ENCODE results near the gene ADPRHL1.
"Not testable (repeated sequence)": the region's sequence is repeated elsewhere in the genome, so short reads cannot be mapped to it uniquely, and the experiment has no call there.

The ADPRHL1 gene

DNA sequence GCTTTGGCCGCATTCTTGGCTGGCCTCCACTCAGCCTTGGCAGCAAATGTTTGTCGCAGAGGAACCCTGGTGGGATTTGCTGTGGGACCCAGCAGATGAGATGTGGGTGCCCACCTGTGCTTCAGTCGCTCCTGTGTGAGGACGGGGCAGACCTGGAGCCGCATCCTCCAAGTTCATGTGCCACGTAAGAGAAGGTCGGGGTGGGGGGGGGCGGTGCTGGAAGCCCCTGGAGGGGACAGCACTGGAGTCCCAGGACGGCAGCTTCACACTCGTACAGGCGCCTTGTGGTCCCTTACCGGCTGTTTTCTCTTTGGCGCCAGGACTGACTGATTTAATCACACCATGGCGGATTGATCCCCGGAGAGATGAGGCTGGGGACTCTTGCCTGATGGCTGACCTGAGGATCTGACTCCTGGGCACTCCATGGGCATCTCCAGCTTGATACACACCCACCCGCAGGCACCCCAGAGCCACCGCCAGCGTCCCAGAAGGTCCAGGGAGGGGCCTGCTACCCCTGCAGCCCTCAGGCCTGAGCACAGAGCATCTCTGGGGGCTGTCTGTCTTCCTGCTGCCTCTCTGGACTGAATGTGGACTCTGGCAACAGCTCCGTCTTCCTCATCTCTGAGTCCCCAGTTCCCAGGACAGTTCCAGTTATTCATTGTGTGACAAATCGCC lies 79.3 kb downstream of the ADPRHL1 start:
- DNase-seq (ENCODE audit: low read depth in 1 of 2, low spot score in 1 of 2), result no peak

DNA sequence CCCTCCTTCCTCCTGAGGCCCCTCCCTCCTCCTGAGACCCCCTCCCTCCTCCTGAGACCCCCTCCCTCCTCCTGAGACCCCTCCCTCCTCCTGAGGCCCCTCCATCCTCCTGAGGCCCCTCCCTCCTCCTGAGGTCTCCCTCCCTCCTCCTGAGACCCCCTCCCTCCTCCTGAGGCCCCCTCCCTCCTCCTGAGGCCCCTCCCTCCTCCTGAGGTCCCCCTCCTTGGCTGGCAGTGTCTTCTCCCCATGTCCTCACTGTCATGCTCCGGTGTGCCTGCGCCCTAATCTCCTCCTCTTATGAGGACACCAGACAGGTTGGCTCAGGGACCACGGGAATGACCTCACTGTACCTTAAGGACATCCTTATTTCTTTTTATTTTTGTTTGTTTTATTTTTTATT lies 81.6 kb downstream of the ADPRHL1 start:
- DNase-seq (ENCODE audit: low read depth in 1 of 2, low spot score in 1 of 2), result not testable (repeated sequence)

DNA sequence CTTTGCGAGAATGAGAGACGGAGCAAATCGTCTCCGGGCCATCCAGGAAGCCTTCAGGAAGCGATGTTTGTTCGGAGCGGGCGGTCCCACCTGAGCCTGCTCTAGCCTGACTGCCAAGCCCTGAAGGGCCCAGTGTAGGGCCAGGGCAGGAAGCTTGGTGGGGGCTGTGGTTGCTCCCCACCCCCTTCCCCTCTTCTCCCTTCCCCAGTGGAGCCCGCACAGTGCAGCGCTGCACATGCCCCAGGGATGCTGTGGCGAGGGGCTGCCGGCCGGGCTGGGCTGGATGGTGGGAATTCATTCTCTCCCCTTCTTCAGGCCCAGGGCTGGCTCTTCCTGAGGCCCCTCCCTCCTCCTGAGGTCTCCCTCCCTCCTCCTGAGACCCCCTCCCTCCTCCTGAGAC lies 82.2 kb downstream of the ADPRHL1 start:
- no peak for DNase-seq (ENCODE audit: low read depth in 1 of 2, low spot score in 1 of 2)

DNA sequence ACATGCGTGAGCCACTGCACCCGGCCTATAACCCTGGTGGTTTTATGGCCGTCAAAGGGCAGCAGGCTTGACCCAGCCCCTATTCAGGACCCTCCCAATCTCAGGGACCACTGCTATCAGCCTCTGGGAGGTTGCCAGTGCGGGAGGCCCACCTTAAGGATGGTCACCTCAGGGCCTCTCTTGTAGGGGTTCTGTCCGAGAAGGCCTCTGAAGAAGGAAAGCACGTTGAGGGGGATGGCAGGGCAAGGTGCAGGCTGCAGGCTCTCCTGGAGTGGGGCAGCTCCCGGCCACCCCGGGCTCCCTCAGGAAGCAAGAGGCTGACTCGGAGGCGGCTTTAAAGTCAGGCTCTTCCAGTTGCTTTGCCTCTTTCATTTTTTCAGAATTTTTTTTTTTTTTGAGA lies 83.4 kb downstream of the ADPRHL1 start:
- no peak for DNase-seq (ENCODE audit: low read depth in 1 of 2, low spot score in 1 of 2)

DNA sequence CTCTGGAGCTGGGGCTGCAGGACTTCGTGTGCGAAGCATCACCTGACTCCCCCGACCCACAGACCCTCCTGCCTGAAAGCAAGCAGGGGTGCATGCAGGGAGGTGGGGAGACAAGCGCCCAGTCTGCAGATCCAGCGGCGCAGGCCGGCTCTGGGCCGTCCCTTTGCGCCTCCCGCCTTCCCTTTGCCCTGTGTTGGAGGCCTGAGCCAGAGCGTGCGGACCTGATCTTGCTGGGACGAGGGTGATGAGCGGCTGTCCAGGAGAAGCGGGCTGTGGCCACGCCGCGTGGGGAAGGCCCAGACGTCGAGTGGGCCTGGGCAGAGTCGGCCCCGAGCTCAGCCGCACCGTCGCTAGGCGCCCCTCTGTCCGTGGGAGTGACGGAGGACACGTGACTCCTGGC lies 84.1 kb downstream of the ADPRHL1 start:
- no peak for DNase-seq (ENCODE audit: low read depth in 1 of 2, low spot score in 1 of 2)

DNA sequence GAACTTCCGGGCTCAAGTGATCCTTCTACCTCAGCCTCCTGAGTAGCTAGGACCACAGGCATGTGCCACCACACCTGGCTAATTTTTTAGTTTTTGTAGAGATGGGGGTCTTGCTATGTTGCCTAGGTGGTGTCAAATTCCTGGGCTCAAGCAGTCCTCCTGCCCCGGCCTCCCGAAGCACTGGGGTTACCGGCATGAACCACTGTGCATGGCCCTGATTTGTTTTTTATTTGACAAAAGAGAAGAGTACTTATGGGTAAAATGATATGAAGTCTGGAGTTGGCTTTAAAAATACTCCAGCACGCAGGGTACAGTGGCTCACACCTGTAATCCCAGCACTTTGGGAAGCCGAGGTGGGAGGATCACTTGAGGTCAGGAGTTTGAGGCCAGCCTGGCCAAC lies 84.9 kb downstream of the ADPRHL1 start:
- DNase-seq (ENCODE audit: low read depth in 1 of 2, low spot score in 1 of 2), result not testable (repeated sequence)

DNA sequence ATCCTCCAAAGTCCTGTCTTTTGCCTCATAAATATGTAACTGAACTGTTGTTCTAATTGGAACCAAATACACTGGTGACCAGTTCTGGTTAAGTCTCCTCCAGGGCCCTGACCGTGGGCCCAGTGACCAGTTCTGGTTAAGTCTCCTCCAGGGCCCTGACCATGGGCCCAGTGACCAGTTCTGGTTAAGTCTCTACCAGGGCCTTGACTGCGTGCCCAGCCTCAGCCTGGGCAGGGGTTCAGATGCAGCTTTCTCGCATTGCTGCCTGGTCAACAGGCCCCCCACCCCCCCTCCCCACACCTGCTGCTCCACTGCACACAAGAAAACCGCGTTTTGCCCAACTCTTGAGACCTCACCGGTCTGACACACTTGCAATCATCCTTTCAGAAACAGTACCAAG lies 85.5 kb downstream of the ADPRHL1 start:
- no peak for DNase-seq (ENCODE audit: low read depth in 1 of 2, low spot score in 1 of 2)

DNA sequence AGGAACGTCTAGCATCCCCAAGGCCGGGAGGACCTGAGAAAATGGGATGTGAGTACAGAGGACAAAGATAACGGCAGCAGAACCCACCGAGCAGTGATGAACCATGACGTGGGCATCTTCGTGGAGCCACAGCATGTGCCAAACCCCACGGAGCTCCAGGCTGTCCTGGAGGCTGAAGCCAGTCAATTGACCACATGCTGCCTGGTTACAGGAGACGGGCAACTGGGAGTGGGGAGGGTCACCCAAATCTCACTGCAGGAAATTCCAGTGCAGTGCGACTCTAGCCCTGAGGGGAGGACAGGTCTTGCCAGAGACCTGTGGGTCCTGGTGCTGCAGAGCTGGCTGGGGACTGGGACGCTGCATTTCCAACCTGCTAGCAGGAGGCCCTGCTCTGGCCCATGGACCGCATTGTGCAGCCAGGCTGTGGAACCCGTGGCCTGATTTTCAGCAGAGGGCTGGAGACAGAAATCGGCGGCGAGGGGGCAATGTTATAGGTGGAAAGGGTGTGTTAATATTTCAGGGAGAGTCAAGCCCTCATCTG lies 86.2 kb downstream of the ADPRHL1 start:
- DNase-seq (ENCODE audit: low read depth in 1 of 2, low spot score in 1 of 2), result no peak

DNA sequence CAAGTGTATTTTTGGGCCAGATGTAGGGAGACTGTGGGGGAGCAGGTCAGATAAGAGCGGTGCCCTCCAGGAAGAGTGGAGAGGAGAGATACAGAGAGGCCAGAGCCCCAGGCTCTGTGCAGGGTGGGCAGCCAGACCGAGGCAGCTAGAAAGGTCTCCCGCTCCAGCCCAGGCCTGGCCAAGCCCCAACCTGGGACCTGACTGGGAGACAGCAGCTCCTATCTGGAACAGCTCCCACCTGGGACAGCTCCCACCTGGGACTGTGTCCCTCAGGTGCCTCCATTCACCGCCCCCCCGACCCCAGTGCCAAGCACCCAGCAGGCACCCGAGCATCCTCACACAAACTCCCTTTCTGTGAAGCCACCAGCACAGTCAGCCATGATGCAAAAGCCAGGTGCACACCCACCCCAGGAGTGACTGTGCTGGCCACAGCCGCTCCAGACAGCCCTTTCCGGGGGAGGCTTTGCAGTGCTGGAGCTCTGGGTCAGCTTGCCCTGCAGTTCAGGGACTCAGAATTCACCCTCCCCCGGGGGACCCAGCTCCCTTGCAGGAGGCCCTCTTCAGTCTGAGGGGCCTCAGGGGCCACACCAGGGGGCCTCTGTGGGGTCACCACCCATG lies 87.2 kb downstream of the ADPRHL1 start:
- DNase-seq (ENCODE audit: low read depth in 1 of 2, low spot score in 1 of 2), result no peak

DNA sequence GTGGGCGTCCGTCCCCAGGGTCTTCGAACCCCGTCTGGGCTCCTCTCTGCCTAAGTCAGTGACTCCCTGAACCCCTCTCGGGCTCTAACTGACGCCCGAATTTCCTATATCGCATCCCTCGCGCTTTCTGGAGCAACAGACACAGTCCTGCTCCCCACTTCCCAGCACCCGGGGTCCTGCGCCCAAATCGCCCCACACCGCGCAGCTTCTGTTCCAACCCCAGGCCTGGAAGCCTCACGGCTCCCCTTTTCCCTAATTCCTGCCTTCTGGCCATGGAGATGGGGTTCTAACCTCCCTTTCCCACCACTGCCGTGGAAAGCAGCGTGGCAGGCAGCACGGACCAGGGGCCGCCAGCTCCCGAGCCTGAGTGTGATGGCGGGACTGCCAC lies 87.7 kb downstream of the ADPRHL1 start:
- DNase-seq (ENCODE audit: low read depth in 1 of 2, low spot score in 1 of 2), result no peak

DNA sequence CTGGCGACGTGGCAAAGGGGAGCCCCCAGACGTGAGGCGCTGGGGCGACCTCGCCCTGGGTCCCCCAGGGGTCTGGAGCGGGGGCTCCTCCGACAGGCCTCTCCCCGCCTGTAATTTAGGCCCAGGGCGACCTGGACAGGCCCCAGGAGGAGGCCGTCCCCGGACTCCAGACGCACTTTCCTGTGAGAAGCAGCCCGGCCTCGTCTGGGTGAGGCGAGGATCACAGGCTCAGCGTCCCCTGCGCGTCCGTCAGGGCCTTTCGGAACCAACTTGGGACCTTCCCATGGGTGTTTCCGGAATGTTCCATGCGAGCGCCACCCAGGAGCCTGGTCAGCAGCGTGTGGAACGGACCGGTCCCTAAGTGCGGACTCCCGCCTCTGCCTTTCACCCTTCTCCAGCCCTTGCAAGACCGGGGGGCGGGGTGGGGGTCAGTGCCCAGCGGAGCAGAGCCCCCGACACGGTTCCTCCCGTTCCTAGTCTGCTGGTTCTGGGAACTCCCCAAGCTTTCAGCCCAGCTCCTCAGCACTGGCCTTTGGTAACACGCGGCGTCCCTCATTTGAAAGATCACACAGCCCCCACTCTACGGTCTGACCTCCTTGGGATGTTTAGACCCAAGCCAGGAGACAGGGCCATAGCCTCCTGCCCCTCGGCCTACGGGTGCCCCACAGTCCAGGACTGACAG lies 88.2 kb downstream of the ADPRHL1 start:
- DNase-seq (ENCODE audit: low read depth in 1 of 2, low spot score in 1 of 2), result no peak

DNA sequence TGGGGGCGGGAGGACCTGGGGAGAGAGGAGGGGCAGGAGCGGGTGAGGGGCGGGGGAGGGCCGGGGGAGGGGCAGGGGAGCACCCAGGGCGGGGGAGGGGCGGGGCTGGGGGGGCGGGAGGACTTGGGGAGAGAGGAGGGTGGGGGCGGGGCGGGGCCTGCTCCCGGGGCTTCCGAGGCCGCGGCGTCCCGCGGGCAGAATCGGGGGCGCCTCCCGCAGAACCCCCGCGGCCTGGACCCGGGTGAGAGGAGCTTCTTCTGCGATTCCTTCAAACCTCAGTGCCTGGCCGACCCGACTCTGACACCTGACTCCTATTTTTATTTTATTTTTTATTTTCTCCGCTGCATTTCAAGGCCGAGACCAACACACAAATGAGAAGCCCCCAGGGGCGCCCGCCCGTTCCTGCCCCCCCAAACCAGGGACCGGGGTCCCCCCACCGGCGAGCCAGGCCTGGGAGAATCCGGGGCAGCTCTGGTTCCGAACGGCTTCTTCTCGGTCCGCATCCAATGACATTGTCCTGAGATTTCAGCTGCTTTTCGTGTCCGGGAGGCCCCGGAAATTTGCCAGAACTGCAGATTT lies 88.9 kb downstream of the ADPRHL1 start:
- DNase-seq (ENCODE audit: low read depth in 1 of 2, low spot score in 1 of 2), result no peak

DNA sequence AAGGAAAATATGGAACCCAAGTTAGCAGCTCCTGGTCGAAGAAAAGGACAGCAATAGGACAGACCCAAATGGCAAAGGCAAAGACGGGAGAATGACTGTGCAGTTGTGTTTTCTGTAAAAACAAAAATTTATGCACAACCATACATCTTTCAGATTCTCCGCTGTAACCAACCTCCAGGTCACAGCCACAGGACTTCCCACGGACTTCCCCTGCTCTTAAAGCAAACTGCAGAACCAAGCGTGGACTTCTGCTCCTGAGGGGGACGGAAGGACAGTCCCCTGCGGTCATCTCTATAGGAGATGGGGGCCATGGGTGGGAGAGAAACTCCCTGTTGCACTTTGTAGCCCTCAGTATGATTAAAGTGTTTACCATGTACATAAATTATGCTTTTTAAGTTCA lies 91.9 kb downstream of the ADPRHL1 start:
- no peak for DNase-seq (ENCODE audit: low read depth in 1 of 2, low spot score in 1 of 2)

DNA sequence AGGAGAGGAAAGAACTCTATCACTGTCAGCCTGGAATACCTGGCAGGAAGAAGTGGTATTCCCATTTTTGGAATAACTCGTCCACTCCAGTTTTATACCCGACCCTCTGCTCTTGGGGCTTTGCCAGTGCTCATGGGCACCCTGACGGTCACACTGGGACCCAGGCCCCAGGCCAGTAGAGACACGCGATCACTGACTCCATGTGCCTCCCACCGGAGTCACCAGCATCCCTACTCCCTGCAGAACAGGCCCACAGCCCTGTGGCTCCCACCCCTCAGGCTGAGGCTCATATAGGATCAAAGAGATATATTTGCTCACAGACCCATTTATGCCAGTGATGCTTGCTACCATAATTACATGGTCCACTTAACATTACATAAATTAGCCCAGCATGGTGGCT lies 92.8 kb downstream of the ADPRHL1 start:
- DNase-seq (ENCODE audit: low read depth in 1 of 2, low spot score in 1 of 2), result no peak

DNA sequence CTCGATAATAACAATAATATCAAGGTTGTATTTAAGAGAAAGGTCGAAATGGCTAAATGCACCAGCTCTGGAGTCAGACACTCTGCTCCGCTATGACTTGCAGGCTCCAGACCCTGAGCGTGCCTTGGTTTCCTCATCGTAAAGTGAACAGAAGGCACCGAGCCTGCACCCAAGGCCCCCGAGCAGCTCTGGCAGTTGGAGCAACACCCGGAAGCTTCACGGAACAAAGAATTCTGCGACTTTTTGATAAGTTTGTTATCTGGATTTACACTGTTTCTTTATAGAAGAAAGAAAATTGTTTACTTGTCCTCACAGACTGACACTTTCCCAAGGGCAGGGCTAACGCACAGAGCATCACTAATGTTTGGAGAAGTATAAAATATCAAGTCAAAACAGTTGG lies 93.7 kb downstream of the ADPRHL1 start:
- DNase-seq (ENCODE audit: low read depth in 1 of 2, low spot score in 1 of 2), result no peak

DNA sequence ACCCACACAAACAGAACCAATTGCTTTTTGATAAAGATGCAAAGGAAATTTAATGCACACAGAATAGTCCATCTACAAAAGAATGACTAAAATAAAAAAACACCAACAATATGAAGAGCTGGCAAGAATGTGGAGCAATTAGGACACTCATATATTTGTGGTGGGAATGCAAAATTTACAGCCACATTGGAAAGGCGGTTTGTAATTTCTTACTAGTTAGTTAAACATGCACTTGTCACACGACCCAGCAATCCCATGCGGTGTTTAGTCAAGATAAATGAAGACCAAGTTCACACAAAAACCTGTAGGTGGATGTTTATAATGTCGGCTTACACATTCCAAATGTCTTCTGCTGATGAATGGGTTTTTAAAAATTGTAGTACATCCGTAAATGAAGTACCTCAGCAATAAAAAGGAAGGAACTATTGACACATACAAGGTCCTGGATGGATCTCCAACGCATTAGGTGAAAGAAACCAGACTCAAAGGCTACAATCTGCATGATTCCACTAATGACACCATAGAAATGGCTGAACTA lies 94.6 kb downstream of the ADPRHL1 start:
- DNase-seq (ENCODE audit: low read depth in 1 of 2, low spot score in 1 of 2), result no peak

DNA sequence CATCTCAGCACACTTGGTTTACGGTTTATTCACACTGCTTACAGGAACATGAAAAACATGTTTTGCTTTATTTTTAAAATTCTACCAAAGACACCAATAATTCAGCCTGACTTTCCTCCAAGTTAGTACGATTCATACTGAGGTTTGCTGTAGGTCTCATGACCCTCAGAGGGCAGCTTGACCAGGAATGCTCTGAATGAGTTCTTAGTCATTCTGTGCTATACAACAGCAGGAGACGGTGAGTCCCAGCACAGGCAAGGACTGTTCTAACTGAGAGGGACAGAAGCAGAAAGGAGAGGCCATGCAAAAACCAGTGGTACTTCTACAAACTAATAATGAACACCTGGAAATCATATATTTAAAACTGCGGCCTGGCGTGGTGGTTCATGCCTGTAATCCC lies 95.8 kb downstream of the ADPRHL1 start:
- no peak for DNase-seq (ENCODE audit: low read depth in 1 of 2, low spot score in 1 of 2)

DNA sequence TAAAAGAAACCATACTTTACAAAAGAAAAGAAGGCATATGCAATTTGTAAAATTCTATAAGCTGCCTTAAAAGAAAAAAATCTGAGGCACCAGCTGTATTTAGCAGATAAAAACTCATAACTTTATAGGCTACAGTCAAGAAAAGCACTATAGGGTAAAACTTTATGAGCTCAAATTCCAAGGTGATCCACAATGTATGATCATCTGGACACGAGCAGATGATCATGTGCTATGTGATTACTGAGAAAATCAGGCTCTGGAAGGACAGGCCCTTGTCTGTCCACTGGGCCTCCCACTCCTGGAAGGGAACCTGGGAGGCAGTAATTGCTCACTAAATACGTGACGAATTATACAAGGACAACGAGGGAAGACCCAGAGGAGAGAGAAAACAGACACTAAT lies 96.7 kb downstream of the ADPRHL1 start:
- DNase-seq (ENCODE audit: low read depth in 1 of 2, low spot score in 1 of 2), result no peak

DNA sequence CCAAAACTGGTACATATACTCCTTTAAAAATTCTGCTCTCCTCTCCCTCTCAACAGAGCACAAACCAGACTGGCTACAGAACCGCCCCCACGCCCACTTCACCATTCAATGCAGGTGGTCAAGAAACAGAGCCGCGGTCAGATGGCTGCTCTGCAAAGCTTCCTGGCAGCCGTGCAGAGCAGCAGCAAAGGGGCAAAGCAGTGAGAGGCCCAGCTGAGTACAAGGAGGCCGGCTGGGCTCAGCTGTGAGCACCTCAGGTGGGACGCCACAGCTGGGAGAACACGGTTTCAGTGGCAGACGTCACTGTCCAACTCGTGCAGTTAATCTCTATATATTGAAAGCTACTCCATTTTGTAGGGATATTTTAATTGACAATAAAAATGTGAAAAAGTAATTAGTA lies 97.7 kb downstream of the ADPRHL1 start:
- no peak for DNase-seq (ENCODE audit: low read depth in 1 of 2, low spot score in 1 of 2)

DNA sequence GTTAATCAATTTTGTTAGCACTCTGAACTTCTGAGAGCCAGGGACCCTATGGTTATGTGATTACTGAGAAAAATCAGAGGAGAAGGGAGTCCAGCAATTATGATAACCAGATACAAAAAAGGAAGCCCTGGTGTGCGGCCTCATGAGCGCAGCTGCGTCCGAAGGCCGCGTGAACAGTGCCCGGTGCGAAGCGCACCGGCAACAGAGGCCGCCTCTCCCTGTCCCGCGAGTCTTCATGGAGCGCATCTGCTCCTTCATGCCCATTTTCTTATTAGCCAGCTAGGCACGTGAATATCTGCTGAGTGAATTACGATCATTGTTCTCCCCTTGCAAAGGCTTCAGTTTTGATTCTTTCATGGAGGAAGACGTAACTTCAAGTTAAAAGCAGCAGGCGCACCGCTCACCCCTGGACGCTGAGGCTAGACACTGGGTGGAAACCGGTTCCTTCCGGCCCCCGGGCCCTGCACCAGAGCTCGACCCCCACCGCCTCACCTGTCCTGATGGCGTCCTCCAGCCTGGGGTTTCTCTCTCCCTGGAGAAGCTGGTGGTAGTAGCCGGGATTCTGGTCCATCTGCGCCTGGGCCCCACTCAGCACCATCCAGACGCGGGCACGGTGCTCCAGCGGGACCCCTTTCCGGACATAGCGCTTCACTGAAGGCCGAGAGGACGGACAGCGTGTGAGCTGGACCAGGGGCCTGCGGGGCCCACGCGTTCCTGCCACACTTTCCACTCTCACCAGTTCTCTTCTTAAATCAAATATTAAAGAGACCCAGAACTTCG lies 98.3 kb downstream of the ADPRHL1 start:
- DNase-seq (ENCODE audit: low read depth in 1 of 2, low spot score in 1 of 2), result no peak

DNA sequence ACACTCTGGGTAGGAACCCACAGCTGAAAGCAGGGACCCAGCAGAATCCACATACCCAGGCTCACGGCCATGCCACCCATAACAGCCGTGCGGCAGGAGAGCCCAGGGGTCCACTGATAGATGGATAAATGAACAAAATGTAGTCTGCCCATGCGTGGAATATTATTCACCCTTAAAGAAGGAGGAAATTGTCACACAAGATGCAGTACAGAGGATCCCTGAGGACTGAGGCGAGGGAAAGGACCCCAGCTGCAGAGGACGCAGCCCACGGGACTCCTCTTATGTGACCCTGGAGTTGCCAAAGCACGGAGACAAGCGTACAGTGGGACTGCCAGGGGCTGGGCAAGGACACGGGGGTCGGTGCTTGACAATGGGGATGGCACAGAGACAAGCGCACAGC lies 100.0 kb downstream of the ADPRHL1 start:
- no peak for DNase-seq (ENCODE audit: low read depth in 1 of 2, low spot score in 1 of 2)
